Activated CD8-positive, alpha-beta memory T cell treated with anti-CD3 and anti-CD28 coated beads for 4 hours (primary cell): ENCODE data around the gene HBEGF.
A peak's percentile ranks its signal among the peaks of the same experiment; 100 is the strongest.
"Not testable (repeated sequence)": the region's sequence is repeated elsewhere in the genome, so short reads cannot be mapped to it uniquely, and the experiment has no call there.

ENCODE experiments used
- DNase-seq, 2 donors: peaks; one replicate each; pipeline ENCODE4 v3.0.0-alpha.2; 2020; ENCODE audit warnings: low read depth in 2 of 2

The HBEGF gene

DNA sequence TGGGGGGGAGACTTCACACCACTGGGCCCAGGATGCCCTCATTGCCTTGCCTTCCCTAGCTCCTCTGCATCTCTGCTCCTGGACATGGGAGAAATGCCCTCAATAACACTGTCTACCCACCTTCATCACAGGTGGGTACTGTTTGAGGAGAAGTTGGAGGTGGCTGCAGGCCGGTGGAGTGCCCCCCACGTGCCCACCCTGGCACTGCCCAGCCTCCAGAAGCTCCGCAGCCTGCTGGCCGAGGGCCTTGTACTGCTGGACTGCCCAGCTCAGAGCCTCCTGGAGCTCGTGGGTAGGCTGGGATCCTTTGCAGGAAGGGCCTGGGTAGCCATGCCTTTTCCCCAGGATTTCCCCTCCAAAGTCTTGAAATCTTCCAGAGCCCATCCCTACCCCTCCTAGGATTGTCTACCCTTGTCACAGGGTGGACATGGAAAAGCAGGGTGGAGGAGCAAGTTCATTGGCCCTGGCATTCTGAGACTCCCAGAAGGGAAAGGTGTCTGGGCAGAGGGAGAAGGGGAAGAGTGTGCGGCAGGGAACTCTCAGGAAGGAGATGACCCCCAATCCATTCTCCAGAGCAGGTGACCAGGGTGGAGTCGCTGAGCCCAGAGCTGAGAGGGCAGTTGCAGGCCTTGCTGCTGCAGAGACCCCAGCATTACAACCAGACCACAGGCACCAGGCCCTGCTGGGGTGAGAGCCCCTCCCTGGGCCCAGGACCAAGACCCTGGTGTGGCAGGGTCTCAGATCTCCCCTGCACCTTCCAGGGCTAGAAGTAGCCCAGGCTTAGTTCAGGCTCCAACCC, 14.5 kb upstream of the HBEGF start:
- DNase-seq: no peak

DNA sequence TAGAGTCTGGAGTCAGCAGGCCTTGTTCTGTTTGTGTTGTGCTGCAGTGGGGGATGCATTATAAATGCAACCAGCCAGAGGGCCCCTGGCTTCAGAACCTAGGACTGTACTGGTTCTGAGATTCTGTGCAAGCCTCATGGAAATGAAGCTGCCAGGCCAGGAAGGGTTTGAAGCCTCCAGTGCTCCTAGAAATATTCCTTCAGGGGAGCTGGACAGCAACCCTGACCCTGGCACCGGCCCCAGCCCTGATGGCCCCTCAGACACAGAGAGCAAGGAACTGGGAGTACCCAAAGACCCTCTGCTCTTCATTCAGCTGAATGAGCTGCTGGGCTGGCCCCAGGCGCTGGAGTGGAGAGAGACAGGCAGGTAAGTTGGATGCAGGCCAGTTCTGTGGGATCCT, 13.7 kb upstream of the HBEGF start, which contains the start of gene SLC4A9:
Gene SLC4A9 (plus strand): TSS at position 94 of the 400 bp plus-strand sequence. CDS start 43 bp downstream, at position 137.
- no peak for DNase-seq

GRCh38 chr5:140358738-140359310, 12.4 kb upstream of the HBEGF start:
- no peak for DNase-seq

GRCh38 chr5:140357726-140358093, 11.3 kb upstream of the HBEGF start:
- peak; percentile 35 to 42 for DNase-seq

GRCh38 chr5:140356853-140357725, 10.7 kb upstream of the HBEGF start:
- DNase-seq: no peak

DNA sequence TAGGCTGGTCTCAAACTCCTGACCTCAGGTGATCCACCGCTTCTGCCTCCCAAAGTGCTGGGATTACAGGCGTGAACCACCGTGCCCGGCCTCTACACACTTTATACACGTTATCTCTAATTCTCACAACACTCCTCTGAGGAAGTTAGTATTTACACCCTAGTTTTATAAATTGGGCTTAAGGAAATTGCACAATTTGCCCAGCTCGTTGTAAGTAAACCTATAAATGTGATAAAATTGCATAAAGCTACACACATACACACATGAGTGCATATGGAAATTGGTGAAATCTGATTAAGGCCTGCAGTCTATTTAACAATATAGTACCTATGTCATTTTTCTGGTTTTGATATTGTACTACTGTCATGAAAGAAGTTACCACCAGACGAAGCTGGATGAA, 9.1 kb upstream of the HBEGF start:
- no peak for DNase-seq

GRCh38 chr5:140351609-140352334, 5.4 kb upstream of the HBEGF start:
- peak in 1 of 2 donors; percentile 27 for DNase-seq

GRCh38 chr5:140349244-140349643, 2.8 kb upstream of the HBEGF start:
- no peak for DNase-seq

GRCh38 chr5:140348104-140348503, 1.7 kb upstream of the HBEGF start:
- DNase-seq: no peak

- DNase-seq: no peak
Observed at GRCh38 chr5:140347360-140347759, 957 bp upstream of the HBEGF start.

- DNase-seq: no peak
Observed at GRCh38 chr5:140345919-140346347, 470 bp downstream of the HBEGF start.

- DNase-seq: no peak
Observed at GRCh38 chr5:140344683-140345423, 1.6 kb downstream of the HBEGF start.

DNA sequence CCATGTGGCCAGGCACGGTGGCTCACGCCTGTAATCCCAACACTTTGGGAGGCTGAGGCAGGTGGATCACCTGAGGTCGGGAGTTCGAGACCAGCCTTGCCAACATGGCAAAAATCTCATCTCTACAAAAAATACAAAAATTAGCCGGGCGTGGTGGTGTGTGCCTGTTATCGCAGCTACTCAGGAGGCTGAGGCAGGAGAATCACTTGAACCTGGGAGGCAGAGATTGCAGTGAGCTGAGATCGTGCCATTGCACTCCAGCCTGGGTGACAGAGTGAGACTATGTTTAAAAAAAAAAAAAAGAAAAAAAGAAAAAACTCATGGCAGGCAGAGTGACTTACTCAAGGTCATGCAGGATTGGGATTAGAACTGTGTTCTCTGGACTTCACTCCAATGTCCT, 2.6 kb downstream of the HBEGF start:
- DNase-seq: not testable (repeated sequence)

DNA sequence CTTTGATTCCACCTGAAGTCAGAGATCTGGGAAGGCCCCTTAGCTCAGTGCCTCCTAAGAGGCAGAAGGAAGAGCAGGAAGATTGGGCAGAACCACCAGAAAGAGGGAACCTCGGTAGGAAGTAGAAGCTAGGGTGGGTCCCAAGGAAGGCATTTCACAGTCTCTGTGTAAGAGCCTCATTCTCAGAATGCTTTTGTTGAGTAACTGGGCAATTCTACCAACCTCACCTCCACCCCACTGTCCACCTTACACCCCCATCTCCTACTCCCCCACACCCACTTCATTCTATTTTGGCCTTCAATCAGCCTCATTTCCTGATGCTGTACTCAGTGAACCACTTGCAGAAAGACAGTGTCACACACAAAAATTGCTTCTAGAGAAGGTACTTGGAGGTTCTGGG, 3.5 kb downstream of the HBEGF start:
- DNase-seq: no peak

GRCh38 chr5:140342287-140342686, 4.1 kb downstream of the HBEGF start:
- no peak for DNase-seq

DNA sequence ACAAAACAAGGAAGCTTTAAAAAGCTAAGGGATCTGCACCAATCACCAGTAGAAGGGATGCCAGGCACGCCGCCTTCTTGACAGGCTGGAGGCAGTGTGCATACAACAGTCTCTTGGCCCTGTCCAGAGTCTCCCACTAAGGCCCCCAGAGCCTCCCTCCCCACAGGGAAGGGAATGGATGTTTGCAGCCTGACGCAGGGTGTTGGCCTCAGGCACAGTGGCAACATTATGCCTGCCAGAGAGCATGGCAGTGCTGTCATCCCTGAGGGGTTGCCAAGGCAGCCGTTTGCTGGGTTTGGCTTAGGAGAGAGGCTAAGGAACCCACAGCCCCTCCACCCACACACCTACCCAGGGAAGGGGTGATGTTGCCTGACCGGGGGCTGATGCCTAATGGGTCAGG, 4.8 kb downstream of the HBEGF start:
- no peak for DNase-seq

- DNase-seq: no peak
Observed at GRCh38 chr5:140340605-140341121, 5.7 kb downstream of the HBEGF start.

DNA sequence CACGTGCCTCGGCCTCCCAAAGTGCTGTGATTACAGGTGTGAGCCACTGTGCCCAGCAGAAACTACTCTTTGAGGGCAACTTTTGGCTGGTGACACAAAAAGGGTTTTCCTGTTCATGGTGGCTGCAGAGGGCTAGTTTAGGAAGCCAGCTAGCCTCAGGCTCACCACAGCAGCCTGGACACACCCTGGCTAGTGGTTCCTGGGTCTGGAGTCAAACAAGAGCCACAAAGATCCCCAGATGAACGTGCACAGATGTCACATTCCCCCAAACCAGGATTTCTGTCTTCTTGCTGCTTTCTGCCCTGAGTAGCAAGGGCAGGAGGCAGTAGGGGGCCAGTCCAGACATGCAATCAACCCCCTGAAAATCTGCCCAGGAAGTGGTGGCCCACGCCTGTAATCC, 6.8 kb downstream of the HBEGF start:
- DNase-seq: no peak

DNA sequence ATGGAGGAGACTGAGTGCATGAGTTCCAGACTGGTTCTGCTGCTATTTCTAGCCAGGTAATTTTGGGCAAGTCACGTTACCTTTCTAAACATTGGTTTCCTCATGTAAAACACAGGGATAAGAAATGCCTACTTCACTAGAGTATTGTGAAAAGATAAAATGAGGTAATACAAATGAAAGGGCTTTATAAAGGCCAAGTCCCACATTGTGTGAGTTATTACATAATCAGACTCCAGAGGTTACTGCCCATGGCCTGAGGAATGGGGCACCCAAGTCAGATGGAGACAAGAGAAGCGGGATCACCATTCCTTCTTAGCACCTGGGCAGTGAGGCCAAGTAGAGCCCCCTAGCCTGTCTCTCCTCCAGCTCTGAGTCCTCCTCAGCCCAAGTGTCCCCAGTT, 7.5 kb downstream of the HBEGF start:
- DNase-seq: no peak

- no peak for DNase-seq
Observed at GRCh38 chr5:140338336-140338735, 8.1 kb downstream of the HBEGF start.

DNA sequence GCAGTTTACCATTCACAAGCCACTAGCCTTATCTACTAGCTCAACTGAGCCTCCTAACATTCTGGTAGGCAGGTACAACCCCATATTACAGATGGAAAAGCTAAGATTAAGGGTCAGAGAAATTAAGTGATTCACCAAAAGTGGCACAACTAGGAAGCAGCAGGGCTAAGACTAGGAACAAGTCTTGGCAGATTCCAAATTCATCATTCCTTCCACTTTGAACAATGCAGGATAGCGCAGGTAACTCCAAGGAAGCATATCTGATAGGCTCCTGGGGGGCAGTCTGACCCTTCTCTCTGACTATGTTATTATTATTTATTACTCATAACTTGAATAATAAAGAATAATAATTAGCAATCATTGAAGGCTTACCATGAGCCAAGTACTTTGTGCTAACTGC, 8.5 kb downstream of the HBEGF start:
- DNase-seq: no peak
